Measurements from ENCODE around the gene ANO2.

ANO2 gene

DNA sequence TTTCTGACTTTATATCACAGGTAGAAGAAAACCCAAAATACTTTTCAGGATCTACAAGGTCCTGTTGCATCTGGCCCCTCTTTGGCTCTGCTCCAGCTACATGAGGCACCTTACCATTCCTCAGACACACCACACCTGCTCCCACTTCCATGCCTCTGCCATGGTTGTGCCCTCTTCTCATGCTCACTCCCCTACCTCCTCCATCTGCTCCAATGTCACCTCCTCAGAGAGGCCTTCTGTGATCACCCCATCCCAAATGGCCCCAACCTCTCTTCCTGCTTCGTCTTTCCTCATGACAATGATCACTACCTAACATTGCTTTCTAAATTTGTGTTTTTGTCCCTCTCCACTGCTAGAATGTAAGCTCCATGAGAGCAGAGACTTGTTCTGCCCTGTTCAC lies 174.3 kb downstream of the ANO2 start:
- no peak for DNase-seq

DNA sequence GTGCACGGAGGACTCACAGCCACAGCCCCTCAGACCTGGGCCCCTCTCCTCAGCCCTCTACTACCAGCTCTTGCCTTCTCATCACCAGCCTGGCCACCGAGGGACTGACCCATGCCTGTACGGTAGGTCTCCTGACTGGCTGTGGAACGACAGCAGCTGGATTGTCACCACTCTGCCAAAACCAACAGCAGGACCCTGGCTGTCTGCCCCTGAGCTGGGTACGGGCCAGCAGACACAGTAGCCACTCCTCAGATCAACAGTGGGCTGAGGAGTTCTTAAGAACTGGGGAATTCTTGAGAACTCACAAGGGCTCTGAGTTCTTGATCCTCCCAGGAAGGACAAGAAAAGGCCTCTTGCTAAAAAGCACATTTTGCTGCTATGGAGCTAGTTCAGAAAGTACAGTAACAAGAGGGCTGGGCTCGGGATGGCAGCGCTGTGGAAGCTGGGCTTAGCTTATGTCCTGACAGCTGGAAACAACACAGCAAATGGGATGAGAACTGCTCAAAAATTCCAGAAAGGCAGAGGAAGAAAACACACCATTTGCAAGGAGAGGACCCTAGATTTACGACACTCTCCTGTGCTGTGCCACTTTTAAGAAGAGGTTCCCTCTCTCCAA lies 176.4 kb downstream of the ANO2 start:
- no peak for DNase-seq

DNA sequence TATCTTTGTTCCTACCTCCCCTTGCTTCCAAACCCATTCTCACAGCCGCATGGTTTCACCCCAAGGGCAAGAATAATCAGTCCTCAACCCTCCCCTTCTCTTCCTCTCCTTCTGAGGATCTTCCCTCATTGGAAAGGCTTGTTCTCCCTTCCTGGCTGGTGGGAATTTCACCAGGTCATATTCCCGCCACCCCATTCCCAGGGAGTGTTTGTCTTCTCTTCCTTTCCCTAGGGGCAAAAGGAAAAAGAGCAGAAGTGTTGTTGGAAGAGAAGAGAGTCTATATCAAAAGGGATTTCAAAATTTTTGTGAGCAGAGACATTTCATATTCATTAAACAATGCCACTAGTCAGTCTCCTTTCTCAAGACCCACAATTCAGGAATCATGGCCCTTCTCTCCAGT lies 176.9 kb downstream of the ANO2 start:
- no peak for DNase-seq

DNA sequence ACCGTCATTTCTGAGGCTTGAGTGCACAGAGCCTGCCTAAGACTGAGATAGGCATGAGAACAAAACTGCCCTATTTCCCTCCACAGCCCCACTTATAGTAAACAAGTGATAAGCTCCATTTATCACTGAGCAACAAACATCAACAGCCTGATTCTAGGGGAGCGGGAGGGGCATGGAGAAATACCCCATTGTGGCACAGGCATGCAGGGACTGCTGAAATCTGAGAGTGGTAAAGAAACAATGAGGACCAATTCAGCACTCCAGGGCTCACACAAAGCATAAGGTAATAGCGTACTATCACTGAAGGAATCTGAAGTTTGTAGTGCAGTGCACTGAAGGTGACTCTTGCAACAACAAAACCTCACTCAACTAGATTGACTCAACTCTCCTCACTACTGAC lies 186.7 kb downstream of the ANO2 start:
- DNase-seq = no peak

DNA sequence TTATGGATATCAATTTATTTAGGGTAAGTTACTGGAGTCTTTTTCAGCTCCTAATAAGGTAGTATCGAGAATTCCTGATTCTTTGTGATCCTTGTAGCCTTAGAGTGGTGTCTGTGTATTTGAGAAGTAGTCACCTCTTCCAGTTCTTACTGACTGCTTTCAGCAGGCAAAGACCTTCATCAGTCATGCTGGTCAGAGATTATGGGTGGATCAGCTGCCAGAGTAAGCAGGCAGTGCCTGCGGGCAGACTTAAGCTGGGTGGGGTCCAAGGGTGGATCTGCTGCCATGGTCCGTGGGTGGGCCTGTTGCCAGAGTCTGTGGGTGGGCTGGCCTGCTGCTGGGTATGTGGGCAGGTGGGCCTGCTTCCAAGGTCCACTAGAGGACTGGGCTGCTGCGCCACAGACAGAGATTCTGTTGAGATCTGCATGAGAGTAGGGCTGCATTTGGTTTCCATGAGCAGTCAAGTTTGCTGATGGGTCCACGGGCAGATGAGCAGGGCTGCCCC lies 188.7 kb downstream of the ANO2 start:
- DNase-seq = no peak

DNA sequence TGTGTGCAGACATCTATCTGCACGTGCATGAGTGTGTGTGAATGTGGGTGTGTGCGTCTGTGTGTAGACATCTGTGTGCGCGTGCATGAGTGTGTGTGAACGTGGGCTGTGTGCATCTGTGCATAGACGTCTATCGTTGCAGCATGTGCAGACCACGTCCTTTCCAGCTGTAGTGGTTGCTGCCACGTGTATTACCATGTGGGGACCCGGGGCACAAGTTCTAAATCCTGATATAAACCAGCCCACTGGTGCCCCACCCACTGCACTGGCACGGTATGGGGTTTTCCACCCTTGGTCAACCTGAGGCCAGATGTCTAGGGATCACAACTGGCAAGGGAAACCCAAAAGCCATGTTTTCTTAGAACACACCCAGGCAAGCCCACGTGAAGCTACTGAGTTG lies 197.0 kb downstream of the ANO2 start:
- no peak for DNase-seq

DNA sequence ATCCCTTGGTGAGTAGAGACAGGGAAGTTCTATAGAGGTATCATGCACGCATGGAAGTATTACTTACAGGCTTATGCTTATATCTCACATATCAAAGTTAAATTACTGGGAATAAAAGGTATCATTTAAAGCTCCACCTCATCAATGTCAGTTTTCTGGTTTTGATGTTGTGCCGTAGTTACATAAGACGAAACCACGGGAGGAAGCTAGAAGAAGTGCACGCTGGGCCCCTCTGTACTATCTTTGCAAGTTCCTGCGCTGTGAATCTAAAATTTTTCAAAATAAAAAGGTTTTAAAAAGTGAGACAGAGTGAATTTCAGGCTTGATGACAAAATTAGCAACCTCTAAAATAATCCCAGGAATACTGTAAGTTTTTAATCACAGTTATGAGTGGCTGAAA lies 198.1 kb downstream of the ANO2 start:
- DNase-seq = no peak

DNA sequence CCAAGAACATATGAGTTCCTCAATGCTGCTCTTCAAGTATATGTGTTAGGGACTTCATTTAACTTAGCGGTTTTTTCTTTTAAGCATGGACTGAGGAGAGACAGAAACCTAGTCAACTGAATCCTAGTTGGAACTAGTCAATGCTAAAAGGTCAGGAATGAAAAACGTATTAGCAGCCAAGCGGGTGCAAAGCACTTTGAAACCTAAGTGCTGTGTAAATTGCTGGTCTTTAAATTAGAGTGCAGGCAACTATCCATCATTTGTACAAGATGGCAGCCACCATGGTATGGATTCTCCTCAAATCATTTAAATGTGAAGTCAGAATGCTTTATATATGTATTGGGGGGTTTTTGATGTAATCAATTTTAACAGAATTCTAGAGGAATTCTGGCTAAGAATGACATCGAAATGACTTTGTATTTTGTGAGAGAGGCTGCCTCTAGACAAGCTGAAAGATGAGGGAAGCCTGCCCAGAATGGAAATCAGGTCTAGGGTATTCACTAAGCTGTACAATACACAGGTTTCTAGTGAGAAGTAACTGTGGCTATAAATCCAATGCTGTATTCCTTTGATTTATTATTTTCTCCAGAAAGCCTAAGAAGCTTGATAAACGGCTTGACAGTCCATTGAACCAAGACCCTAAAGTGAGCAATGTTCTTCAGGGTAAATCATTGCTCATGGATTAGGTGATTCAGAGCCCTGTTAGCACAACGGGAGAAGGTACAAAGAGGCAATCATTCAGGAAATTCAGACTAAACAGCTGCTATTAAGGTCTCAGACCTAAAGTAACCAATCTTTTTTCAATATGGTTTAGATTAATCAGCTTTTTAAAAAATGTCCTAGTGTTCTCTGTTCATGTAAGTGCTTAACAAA lies 198.8 kb downstream of the ANO2 start:
- DNase-seq = no peak

DNA sequence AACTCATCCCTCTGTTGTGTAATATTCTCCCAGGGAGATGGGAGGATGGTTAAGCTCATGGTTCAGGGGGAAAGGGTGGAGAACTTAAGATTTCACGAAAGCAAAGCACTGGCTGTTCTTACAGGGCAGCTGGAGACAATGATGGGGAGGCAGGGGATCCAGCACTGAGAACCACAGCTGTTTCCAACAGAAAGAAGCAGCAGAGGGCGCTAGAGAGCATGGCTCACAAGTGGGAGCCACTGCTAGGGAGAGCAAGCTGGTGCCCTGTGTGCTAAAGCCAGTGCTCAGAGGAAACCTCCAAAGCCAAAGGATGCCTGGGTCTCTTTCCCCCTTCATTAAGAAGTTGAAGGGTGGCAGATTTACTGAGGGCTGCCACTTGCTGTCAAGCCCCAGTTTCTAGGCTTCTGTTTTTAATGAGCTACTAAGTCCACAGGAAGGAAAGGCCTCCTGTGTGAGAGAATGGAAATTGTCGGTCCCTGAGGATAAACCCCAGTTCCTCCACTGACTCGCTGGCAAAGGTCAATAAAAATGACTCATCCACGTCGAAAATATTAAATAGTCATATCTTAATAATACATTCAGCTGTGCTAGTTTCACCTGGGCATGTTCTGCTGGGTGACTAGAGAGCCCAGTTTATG lies 199.7 kb downstream of the ANO2 start:
- DNase-seq = no peak

DNA sequence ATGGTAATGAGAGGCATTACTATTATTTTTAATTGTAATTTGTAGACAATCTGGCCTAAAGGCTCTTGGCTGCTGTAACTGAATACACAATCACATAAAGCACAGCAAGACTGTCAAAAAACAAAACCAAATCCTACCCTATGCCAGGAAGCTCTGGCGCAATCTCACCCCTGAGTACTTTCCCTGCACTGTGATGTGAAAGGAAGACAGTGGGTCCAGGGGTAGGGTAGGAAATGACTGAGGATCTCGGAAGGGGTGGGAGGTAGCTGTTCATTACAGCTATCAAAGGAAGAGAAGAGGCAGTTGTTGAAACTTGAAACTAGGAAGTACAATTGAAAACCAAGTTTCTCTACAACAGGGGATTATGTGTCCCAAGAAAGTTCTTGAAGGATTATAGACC lies 202.8 kb downstream of the ANO2 start:
- DNase-seq = no peak

DNA sequence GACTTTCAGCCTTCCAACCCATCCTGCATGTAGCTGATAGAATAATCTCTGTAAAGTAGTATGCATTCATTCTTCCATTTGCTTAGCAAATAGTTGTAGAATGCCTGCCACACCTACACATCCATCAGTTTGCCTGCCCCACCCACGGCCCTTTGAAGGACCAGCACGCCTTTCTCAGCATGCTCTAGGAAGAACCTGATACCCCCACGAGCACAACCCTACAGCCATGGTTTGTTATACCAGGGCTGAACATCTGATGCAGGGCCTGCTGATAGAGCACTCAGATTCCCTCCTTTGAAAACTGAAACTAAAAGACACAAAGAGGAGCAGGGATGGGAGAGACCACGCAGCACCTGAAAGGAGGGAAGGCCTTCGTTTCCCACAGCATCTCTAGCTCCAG lies 205.1 kb downstream of the ANO2 start:
- no peak for DNase-seq

DNA sequence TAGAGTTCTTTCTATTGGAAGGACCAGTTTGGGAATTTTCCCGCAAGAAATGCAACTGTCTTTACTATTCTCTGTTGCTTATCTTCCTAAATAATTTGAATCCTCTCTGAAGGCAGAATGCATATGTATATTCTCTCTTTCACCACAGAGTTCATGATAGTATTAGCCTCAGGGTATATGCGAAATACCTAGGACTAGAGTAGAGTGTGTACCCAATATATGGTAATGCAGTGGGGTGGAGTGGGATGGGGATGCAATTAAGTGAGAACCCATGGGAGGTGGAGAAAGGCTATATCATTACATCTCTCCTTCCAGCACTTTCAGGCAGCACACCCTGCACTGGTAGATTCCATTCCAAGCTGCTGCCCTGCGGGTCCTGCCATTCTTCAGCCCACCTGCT lies 207.3 kb downstream of the ANO2 start:
- no peak for DNase-seq

DNA sequence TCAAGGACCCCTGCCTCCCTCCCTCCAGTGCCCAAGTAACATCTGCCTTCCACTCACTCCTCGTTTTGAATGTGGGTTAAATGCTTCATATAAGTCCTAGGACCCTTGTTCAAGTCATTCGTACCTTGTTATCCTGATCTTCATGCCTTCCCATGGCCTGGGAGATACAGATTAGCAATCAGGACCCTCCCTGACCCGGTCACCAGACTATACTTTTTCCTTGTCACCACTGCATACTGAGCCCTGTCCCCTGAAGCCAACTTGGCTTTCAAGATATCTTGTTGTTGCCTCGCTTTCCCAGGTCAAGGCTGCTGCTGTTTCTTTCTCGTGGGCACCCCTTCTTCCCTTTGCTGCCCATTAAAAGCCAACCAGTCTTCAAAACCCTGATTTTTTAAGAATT lies 208.5 kb downstream of the ANO2 start:
- DNase-seq = no peak

DNA sequence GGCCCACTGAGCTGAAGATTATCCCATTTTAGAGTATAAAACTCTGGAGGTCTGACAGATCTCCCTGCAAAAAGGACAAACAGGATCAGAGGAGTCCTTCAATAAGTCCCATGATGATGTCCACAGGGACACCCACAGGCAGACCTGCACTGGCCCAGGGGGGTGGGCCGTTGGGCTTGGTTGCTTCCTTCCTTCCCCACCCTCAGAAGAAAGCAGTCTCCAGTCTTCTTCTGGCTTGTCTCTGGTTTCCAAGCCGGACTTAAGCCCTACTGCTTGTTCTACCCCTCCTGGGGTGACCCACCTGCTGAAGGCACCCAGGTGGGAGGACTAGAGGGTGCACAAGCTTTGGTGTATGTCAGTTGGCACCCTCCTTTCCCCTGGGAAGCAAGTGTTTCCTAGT lies 209.0 kb downstream of the ANO2 start:
- no peak for DNase-seq

DNA sequence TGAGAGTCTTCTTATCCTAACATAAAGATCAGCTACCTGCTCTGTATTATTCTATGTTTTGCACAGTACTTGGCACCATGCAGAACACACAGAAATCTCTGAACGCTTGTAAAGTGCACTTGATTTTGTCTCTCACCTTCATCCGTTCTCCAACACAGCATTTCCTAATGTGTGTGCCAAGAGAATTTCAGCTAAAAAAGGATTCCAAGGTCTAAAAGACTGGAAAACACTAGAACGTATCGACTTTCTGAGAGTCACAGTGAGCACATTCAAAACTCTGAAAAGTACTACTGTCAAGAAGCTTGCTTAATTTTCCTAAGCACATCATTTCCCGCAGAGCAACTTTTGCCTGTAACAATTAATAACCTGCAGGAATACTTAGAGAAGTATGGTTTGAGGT lies 211.1 kb downstream of the ANO2 start:
- DNase-seq = no peak

DNA sequence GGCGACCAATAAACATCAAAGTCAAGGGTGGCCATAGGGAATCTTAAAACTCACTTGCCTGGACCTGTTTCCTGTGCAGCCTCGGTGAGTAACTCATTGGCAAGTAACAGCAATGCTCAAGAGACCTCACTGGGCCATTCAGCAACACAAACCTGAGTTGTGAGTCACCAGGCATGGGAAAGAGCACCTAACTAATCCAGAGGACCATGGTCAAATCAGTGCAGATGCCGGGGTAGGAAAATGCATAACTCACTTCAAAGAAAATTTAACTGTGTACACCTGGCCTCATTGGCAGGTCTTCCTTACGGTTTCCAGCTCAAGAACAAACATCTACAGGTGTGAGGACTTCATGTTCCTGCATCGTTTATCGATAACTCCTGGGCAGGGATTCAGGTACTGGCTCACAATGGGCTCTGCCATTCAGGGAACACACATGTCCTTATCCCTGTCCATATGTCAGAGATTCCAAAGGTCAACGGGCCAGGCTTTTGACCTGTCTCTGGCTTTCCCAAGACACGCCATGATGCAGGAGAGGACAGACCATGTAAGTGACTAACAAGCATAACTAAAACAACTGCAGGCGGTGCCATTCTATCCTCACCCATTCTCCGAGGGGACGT lies 211.8 kb downstream of the ANO2 start:
- DNase-seq = no peak

DNA sequence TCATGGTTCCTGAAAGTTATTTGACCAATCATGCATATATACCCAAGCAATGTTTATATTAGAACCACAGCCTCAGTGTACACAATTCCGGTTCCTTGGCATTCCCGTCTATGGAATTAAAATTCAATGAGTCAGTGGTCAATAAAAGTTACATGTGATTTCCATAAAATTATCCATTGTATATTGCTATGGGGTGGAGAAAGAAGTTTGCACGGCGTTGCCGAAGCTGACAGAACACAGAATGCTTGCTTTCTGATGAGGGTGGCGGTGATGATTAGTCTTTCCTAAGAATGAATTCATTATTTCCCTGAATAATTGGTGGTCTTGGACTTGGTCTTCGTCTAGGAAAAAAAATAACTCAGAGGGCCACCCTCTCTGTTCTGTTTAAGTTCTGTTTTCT lies 214.1 kb downstream of the ANO2 start:
- no peak for DNase-seq

DNA sequence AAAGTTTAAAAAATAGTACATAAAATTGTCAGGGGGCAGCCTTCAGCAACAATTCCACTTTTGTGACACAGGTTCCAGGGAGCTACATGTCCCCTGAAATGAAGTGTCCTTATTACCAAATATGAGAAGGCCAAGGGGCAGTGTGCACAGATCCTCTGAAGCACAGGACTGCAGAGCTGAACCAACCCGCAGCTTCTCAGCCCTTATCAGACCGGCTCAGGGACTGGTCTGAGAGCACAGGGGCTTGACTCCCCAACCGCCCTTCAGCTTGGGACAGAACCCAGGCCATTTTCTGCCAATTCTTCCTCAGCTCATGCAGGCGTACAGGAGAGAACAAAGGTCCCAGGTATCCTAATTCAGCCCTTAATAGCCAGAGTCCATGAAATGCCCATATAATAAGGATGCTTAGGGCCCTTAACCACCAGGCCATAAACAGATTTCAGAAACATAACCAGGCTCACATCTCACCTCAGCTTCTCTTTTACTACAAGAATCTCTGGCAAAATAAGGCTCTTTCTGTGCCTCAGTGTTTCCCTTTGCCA lies 221.3 kb downstream of the ANO2 start:
- no peak for DNase-seq

DNA sequence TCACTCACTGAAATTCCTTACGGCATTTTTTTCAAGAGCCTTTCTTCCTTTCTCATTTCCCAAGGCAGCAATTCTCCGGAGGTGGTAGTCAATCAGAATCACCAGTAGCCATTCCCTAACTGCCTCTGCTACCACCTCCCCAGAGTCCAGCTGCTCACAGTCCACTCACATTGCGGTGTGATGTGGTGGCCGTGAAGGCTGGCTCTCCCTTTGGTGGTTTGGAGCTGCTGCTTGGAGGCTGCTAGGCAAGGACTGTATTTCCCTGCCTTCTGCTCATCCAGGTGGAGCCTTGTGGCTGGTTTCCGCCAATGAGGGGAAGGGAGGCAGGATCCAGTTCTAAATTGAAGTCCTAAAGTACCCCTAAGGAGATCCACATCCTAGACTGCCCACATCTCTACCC lies 222.0 kb downstream of the ANO2 start:
- DNase-seq = no peak

DNA sequence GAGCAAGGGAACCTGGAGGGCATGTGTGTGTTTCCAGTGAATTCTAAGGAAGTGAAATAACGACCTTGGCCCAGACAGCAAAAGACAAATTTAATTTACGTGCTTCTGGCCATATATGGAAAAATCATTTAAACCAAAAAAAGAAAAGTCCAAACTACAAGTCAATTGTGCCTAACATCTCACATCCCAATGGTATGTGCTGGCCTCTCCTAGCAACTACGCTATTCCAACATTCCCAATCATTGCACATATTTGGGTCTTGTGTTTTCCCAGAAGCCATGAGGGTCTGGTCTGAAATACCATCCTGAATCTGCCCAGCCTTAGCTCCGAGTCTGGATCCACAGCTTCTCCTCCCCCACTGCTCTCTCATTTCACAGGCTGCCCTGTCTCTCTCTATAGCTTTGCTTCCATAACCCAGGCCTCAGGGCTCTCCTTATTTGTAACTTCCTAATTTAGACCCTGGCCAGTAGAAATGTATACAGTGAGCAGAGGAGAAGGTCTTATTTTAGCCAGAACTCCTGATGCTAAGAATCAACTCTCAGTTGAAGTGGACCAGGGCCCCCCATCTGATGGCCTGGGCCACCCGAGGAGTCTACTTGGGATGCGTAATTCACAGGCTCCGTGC lies 224.6 kb downstream of the ANO2 start:
- DNase-seq = no peak

DNA sequence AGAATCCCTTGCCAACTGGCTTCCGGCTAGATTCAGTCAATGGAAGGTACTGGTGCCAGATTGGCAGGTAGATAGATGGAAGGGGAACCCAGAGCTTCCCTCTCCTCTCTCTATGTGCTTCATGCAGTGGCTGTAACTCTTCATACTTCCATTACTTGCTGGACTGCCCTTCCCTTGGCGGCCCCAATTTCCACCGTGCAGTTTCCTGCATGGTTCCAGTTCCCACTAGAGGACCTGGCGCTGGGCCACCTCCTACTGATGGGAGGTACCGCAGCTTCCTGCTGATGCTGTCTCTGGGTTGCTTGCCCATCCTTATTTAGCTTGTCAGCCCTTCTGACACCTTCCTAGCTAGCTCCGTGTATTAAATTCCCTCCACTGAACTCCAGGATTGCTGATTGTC lies 226.4 kb downstream of the ANO2 start:
- DNase-seq = no peak

DNA sequence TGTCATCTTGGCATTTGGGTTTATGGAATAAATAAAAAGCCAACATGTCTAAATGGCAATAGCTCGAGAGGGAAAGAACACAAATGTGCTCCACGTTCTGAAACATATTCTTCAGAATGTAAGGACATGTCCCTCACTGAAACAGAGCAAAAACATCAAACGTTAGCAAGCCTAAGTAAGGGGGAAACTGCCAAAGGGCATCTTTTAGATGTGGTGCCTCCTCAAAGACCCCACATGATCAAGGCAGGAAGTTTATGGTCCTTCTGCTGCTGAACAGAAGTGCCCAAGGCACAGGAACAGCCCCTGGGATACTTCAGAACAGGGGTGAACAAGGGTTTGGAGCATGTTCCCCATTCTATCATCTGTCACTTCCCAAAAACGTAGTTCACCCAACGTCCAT lies 227.0 kb downstream of the ANO2 start:
- DNase-seq = no peak

DNA sequence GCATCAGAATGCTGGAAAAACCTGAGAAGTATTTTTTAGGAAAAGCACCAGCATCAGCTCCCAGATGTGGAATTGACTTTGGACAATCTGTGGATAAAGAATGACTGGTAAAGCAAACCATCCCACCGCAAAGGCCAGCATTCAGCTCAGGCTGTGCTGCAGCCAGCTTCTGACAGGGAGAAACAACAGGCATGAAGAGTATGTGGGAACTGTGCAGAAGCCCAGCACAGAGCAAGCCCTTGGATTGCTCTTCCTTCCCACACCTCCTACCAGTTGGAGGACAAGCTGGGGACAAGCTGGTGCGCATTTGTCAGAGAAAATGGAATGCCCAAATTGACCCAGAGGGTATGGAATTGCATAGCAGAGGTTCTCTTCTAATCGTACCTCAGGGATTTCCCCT lies 228.1 kb downstream of the ANO2 start:
- DNase-seq = no peak
